SW480 (cell line): ENCODE results near the gene KYAT1.

ENCODE experiments used
- DNase-seq: peaks from one replicate; pipeline ENCODE4 v3.0.0-alpha.2; 2016; ENCODE audit warnings: low spot score

Gene KYAT1

DNA sequence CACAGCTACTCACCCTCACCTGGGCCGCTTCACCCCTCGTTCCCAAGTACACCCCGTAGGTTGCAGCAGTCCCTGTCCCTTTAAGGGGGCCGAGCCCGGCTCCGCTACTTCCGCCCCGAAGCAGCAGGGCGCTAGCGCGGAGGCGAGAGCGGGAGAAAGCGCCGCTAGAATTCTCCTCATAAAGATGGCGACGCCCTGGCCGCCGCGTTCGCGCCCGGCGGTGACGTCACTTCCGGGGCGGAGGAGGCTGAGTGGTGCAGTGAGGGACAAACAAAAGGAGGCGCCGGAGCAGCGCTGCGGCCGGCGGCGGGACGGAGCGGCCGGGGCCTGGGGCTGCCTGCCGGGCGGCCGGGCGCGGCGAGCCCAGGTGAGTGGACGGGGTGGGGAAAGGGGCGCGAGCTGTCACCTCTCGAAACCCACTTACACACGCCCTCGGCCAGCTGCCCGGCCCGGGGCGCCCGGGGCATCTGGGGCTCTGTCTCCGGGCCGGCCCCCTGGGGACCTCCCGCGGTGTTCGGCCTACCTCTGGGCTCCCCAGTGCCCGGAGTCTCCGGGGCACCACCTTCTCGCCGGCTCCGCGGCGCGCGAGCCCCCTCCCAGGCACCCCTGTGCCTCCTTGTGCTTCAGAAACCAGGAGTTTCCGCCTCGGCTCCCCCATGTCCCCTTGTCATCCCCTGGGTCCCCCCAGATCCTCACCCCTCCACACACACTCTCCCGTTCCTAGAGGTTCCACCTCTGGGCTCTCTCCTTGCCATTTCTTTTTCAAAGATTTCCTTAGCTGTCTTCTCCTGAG lies at the start of gene KYAT1, which contains the start of gene LRRC8A:
TSS of gene KYAT1 (minus strand) at position 67 of the 793 bp plus-strand sequence. CDS start 36,545 bp downstream, outside the sequence.
TSS of gene LRRC8A (plus strand) at position 250 of the 793 bp plus-strand sequence. CDS start 25,032 bp downstream, outside the sequence.
- peak; percentile 96 for DNase-seq

DNA sequence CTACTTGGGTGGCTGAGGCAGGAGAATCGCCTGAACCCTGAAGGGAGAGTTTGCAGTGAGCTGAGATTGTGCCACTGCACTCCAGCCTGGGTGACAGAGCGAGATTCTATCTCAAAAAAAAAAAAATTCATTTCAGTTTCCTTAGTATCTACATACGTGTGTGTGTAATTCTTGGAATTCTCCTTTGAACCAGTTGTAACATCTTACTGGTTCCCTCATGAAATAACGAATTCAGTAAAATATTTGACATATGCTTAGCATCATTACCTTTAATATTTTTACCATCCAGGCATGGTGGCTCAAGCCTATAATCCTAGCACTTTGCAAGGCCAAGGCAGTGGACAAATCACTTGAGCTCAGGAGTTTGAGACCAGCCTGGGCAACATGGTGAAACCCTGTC lies 47.8 kb upstream of the KYAT1 start:
- no peak for DNase-seq

DNA sequence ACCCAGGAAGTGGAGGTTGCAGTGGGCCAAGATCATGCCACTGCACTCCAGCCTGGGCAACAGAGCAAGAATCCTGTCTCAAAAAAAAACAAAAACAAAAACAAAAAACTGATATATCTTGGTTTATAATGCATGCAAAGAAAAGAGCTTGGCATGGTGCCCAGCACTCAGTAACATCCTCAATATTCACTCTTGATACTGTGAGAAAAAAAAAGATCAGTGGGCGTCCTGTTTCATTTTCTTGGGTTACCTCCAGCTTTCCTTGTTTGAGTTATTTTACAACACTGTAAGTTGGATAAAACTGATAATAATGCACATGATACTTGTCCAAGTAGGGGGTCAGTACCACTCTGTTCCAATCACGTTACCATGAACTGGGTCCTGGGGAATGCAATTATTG lies 46.9 kb upstream of the KYAT1 start:
- no peak for DNase-seq

DNA sequence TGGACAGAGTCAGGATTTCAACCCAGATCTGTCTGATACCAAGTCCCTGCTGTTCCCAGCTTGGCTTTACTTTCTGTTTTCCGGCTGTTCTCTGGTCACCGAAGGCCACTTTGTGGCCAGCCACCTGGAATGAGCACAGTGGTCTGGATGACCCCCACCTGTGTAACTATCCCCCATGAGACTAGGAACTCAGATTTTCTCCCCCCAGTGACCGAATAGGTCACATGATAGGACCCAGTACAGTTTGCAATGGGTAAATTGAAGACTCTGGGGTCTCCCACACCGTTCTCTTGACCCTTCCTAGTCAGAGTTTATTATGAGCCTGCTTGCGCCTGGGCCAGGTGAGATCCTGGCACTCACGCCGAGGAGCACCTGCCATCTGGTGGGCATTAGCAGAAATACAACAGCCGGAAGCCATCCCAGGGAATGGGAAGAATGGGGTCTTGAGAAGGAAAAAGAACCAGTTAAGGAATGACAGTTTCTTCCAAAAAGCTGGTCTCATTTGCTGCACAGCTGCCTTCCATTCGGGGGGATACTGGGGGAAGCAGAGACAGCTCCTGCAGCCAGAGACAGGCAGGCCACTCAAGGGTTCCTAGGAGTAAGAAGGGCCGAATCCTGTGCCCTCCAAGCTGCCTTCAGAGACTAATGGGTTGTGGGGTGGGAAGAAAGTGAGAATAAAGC lies 46.1 kb upstream of the KYAT1 start:
- DNase-seq: peak; percentile 64

DNA sequence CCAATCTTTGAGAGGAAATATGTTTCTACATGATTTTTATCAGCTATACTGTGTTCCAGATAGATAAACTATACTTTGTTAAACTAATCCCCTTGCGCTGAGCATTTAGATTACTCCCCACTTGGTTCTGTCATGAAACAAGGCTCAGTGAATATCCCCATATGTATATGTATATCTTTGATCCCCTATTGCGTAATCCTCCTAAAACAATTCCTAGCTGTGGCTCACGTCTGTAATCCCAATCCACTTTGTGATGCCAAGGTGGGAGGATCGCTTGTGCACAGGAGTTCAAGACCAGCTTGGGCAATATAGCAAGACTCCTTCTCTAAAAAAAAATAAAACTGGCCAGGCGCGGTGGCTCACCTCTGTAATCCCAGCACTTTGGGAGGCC lies 41.7 kb upstream of the KYAT1 start:
- DNase-seq: no peak

DNA sequence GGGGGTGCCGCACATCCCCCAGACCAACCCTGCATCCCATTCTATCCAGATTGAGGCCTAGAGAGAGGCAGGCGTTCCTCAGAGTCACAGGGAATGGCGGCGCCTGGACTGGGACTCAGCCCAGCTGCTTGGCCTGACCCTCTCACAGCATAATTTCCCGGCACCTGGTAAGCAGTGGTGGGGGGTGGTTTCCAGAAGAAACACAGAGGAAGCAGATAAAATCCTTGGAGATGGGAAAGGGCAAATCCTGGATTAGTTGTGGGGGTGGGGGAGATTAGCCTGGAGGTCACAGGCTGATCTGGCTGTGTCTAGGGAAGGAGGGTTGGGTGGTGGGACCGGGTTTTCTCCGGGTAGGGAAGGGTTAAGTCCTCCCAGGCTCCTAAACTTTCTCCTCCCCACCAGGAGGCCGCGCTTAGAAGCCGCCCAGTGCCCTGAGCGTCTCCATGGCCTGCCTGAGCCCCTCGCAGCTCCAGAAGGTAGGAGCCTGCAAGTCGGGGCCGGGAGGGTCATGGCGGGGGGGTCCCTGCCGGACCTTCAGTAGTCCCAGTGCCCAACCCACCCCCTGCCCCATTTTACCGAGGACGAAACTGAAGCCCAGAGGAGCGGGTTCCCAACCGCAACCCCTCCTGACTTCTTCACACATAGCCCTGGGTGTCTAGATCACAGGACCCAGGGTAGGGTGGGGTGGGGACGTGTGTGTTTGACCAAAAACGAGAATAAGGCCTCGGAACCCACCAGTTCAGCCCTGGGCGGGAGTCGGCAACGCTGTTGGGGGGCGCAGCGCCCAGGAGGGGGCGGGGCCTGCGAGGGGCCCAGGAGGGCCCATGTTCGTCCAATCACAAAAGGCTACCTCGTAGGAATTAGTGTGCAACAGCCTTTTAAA lies 40.4 kb upstream of the KYAT1 start:
- DNase-seq: no peak

DNA sequence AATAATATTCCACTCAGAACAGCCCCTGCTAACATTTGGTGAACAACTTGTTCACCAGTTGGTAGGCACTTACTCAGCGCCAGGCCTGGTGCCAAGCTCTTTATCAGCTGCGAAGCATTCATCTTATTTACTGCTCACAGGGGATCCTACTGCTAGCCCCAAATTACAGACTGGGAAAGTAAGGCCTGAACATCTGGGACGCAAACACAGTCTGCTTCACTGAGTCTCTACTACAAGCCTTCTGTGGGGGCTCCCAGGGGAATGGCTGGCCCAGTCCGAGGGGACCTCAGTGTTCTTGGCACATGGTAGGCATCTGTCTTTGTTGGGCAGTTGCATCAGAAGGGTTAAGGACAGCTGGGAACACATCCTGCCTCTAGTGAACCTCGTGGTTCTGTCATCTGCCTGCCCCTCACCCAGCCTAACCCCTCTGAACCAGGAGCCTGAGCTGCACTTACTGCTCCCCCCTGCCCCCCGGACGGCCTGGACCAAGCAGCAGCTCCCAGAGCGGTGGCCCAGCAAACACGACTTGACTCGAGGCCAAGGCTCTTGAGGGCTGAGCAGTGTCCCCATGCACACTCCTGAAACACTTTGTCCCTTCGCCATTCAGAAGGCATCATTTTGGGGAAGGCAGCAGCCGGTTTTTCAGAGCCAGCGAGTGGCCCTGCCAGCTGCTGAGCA lies 38.8 kb upstream of the KYAT1 start, which contains the start of gene PHYHD1:
TSS of gene PHYHD1 (plus strand) at position 602 of the 678 bp plus-strand sequence. CDS start 1,342 bp downstream, outside the sequence.
- DNase-seq: no peak

DNA sequence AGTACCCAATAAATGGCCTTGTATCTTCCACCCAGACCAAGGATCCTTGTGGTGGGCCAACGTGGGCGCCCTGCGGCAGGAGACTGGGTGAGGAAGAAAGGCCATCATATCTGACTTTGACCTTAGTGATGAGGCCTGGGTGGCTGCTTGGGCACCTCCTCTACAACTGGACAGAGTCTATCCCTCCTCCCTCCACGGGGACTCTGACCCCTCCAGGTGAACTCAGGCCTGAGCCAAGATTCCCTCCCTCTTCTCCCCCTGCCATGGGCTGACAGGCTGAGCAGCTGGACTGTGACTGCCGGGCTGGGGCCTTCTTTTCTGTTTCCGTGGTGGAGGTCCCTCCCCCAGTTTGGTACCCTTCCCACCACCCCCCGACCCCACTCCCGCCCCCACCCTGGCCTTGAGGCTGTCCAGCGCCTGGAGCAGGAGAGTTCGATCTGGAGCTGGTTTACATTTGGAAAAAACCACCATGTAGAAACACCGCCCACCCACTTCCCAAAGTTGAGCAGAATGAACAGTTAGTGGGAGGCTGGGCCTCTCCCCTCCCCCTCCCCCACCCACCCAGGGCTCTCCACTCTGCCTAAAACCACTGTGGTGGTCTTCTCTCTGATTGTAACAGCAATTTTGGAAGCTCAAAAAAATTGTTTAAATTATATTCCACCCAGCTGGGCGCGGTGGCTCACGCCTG lies 37.8 kb upstream of the KYAT1 start:
- DNase-seq: no peak

DNA sequence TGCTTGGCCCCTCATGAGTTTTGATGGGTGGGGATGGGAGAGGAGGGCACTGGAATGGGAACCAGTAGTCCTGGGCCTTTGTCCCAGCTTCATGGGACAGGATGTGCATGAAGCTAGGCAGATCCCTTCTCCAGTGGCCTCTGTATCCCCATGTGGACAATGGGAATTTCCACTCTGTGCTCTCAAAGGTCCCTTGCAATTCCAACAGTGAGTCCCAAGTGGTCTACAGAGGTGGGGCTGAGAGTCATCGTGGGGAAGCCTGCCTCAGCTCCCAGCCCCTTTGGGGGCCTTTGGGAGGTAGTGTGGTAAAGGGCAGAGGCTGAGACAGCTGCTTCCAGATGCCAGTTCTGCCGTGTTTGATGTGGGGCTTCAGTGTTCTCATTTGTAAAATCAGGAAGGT lies 37.2 kb upstream of the KYAT1 start:
- no peak for DNase-seq

DNA sequence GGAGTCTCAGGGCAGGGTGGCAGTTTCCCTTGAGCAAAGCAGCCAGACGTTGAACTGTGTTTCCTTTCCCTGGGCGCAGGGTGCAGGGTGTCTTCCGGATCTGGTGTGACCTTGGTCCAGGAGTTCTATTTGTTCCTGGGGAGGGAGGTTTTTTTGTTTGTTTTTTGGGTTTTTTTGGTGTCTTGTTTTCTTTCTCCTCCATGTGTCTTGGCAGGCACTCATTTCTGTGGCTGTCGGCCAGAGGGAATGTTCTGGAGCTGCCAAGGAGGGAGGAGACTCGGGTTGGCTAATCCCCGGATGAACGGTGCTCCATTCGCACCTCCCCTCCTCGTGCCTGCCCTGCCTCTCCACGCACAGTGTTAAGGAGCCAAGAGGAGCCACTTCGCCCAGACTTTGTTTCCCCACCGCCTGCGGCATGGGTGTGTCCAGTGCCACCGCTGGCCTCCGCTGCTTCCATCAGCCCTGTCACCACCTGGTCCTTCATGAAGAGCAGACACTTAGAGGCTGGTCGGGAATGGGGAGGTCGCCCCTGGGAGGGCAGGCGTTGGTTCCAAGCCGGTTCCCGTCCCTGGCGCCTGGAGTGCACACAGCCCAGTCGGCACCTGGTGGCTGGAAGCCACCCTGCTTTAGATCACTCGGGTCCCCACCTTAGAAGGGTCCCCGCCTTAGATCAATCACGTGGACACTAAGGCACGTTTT lies 35.5 kb upstream of the KYAT1 start:
- DNase-seq: no peak

DNA sequence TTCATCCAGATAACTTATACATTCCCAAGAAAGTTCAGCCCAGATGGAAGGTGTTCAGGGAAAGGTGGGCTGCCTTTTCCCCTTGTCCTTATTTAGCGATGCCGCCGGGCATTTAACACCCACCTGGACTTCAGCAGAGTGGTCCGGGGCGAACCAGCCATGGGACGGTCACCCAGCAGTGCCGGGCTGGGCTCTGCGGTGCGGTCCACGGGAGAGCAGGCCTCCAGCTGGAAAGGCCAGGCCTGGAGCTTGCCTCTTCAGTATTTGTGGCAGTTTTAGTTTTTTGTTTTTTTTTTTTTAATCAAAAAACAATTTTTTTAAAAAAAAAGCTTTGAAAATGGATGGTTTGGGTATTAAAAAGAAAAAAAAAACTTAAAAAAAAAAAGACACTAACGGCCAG lies 35.0 kb upstream of the KYAT1 start:
- DNase-seq: no peak

DNA sequence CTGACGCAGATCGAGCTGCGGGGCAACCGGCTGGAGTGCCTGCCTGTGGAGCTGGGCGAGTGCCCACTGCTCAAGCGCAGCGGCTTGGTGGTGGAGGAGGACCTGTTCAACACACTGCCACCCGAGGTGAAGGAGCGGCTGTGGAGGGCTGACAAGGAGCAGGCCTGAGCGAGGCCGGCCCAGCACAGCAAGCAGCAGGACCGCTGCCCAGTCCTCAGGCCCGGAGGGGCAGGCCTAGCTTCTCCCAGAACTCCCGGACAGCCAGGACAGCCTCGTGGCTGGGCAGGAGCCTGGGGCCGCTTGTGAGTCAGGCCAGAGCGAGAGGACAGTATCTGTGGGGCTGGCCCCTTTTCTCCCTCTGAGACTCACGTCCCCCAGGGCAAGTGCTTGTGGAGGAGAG lies 34.5 kb upstream of the KYAT1 start:
- DNase-seq: no peak

DNA sequence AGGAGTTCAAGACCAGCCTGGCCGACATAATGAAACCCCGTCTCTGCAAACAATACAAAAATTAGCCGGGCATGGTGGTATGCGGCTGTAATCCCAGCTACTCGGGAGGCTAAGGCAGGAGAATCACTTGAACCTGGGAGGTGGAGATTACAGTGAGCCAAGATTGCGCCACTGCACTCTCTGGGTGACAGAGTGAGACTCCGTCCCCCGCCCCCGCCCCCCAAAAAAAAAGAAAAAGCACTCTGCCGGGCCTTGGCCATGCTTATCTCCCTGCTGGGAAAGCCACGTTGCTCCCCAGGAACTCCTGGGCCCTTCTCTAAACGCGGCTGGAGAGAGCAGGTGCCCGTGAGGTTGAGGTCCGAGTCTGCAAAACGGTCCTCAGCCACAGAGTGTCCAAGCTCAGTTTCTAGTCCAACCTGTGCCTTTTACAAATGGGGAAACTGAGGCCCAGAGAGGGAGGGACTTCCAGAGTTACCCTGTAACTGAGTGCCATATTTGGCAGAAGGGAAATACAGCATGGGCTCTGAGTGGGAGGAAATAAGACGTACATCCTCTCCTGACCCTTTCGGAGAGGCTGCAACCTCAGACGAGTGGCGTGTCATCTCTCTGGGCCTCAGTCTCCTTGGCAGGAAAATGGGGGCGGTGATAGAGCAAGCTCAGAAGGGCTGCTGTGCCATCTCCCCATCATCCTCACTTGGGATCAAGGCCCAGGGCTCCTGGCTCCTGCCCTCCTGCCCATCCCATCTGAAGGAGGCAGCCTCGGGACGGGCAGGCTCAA lies 32.4 kb upstream of the KYAT1 start:
- DNase-seq: no peak

DNA sequence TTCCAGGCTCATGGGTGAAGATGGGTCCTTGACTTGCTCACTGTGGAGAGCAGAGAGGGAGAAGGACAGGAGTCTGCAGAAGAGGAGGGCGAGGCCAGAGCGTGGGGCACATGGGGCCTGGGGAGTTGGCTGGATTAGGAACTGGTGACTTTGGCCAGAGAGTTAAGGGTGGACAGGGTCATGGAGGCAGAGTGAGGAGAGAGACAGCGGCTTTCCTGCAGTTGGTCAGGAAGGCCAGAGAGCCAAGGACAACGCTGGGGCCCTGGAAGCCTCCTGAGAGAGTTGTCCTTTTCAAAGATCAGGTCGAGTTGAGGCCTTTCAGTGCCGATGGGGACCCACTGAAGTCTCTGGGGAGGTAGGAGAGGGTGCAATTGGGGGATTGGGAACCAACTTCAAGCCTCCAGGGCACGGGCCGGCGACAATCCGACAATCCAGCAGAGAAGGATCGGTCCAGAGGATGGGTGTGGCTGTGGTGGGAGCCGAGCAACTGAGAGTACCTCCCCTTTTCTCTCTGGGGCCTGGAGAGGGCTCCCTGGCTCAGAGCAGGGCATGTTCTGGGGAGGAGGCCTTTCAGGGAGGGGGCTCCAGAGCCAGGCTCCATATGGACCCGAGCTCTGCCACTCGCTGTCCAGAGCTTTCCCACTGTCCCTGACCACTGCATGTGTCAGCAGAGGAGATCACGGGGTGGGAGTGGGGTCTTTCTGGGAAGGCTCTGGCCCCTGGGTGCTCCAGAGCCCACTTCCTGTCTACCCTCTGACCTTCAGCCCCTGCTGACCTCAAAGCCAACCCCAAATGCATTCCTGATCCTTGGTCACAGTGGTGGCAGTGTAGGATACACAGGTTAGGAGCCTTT lies 31.5 kb upstream of the KYAT1 start:
- DNase-seq: peak; percentile 69

DNA sequence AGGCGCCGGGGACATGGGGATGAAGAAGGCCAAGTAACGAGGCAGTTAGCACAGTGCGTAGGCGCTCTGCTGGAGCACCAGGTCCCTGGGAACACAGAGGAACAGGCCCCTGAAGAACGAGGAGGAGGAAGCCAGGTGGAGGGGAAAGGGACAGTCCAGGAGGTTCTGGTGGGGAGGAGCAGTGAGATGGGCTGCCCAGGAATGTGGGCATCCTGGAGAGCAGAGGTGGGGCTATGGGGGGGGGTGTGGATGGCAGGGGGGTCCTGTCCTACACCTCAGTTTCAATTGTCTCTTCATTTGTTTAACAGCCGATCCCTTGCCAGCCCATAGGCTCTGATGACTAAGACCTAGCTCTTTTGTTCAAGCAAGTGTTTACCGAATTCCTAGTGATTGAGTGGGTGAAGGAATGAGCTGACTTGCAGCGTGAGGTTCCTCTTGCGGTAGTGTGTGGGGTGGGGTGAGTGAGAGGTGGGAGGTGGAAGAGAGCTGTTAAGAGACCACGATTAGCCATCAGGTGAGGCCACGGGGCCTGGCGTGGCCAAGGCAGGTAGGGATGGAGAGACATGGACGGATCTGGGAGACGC lies 30.6 kb upstream of the KYAT1 start:
- peak; percentile 98 for DNase-seq

DNA sequence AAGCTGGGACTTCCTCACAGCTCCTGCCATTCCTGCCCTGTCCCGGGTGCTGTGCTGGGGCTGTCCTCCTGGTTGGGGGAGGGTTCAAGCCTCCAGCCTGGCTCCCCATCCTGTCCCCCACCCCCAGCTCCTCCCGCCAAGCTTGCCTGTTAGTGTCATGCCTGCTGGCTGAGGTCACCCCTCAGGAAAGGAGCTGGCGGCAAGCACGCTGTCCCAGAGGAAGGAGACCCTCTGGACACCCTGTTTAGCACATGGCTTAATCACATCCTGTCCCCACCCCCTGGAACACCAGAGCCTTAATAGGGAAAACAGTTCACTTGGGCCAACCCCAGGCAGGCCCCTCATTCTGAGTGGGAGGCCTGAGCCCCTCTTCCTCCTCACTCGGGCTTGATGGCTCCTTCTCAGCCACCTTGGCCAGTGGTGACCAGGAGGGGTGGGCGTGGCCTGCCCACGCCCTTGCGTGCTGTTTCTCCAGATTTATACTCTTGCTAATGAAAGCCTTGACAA lies 29.8 kb upstream of the KYAT1 start:
- peak; percentile 87 for DNase-seq

DNA sequence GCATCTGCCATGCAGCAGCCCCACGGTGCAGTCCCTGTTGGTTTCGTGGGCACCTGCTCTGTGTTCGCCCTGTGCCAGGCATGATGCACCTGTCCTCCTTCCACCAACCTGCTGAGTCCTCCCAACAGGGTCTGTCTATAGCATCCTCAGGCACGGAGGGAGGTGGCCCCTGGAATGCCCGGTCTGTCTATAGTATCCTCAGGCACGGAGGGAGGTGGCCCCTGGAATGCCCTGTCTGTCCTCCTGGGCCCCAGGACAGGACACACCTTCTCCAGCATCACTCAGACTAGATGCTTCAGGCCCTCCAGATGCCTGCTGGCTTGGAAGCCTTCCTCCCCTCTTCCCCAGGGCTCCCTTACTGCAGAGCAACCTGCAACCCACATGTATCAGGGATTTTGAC lies 29.2 kb upstream of the KYAT1 start:
- peak; percentile 22 for DNase-seq

DNA sequence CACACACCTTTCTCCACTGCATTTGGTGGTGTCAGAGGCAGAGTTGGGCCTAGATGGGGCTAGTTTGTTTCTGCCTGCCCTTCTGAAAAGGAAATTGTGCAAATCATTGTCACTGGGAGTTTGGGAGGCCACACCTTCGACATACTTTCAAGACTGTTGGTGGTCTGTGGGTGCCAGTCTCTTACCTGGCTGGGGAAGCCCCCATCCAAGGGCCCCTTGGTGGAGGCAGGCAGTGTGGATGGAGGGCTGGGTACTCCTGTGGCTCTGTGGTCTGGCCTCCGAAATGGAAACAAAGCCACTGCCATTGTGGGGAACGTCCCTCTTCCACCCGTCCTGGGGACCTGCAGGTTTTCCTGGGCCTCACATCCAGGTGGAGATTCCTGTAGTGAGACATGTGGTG lies 28.1 kb upstream of the KYAT1 start:
- no peak for DNase-seq
